HG03095 (cell line): ENCODE data around the gene NECTIN1.

Experiments used
- ATAC-seq: cut with Tn5 transposase; IDR thresholded peaks from one replicate; pipeline ENCODE4 v1.9.1; 2021; ENCODE audit warnings: moderate library complexity; ENCODE audit not compliant: unreplicated experiment

The NECTIN1 gene

DNA sequence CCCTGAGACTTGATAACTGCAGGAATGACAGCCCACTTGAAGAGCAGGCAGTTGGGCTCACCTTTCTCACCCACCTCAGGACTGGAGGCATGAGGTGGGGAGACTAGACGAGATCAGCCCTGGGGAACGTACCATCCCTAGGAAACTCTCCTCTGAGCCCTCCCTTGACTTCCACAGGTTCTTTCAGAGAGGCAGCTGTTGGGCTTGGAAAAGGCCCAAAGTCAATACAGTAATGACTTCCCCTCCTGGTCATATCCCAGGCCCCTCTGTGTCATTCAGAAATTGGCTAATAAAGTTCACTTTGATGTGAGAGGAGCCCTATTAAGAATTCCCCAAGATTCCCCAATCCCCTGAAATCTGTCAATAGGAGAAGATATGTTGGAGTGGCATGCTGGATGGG is 5.8 kb upstream of the NECTIN1 start:
- no peak for ATAC-seq

DNA sequence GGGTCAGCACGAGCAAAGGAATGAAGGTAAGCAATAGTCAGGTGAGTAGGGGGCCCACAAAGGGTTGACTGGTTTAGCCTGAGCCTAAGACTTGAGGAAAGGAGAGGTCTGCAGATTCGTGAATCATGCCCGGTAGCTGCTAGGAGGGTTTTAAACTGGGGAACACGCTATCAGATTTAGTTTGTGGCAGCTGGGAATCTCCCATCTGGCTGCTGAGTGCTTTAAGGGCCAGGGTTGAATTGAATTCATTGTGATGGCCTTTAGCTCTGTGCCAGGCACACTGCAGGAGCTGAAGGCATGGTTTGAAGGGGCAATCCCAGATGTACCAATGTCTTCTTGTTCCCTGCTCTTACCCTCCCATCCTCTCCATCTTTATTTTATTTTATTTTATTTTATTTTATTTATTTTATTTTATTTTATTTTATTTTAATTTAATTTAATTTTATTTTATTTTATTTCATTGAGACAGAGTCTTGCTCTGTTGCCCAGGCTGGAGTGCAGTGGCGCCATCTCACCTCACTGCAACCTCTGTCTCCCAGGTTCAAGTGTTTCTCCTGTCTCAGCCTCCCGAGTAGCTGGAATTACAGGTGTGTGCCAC is 1.9 kb upstream of the NECTIN1 start:
- no peak for ATAC-seq

GRCh38 chr11:119729951-119730613 is 1.1 kb upstream of the NECTIN1 start:
- ATAC-seq: no peak

GRCh38 chr11:119729581-119729927 is 554 bp upstream of the NECTIN1 start:
- no peak for ATAC-seq

DNA sequence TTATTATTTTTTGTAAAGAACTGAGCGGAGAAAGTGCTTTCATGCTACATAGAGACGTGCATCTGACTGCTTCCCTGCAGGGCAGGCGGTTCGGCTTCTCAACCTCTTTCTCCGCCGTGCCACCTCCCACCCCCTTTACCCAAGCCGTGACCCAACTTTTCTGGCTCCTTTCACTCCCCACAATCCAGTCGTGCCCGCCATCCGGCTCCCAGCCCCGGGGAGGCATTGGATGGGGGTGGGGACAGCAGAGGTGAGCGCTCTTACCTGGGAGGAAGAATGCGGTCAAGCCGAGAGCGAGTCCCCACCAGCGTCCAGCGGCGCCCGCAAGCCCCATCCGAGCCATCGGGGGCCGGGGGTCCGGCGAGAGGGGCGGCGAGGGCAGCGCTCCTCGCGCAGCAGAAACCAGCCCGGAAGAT is 781 bp downstream of the NECTIN1 start:
- no peak for ATAC-seq

GRCh38 chr11:119727523-119728151 is 1.4 kb downstream of the NECTIN1 start:
- ATAC-seq: no peak

DNA sequence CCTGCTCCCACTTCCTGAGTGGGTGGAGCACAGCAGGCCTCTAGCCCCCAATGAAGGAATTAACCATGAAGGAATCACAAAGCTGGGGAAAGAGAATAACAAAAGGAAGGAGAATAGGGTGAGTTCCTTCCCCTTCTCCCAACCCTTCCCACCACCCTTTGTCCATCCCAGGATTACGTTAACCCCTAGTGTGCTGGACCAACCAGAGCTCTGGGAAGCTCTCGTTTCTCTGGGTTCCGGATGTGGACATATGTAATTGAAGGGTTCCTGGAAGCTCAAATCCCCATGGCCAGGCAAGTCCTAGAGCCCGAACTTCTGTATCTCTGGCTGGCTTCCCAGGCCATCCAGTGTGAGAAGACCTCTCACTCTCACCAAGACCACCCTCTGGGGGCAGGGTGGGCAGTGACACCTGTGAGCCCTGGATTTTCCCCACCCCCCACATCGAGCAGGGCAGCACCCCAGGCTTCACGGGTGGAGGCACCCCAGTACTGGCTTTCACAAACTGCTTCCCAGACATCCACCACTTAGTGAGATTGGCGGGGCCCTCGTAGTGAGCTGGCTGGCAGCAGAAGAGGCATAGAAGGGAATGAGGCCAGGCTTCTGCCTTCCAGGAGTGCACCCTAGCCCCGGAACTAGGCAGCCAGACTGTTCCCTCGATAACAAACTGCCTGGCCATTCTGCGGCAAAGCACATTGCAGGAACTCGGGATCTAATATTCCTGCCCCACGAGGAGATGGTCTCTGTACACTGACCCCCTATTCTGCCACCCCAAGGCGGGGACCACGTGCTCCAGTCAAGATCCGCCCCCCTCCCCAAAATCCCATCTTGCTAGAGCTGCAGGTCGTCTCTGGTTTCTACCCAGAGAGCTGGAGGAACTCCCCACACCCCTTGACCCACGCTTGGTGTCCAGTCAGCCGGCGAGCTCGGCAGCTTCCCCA is 2.1 kb downstream of the NECTIN1 start:
- no peak for ATAC-seq

DNA sequence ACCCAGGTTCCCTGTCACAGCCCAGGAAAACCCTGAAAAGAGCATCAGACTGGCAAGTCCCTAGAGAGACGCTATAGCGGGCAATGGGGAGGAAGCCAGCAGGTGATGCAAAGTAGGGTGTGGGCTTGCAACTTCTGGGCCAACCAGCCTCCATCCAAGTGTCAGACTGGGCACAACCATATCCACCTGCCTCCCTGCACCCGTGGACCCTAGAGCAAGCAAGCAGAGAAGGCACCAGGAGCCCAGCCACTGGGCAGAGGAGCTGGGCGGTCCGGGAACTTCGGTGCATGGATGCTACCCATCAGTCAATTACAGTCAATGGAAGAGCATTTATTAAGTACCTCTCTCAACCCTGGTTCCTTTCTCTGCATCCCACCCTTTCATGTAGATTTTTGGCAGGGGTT is 2.8 kb downstream of the NECTIN1 start:
- ATAC-seq: no peak

DNA sequence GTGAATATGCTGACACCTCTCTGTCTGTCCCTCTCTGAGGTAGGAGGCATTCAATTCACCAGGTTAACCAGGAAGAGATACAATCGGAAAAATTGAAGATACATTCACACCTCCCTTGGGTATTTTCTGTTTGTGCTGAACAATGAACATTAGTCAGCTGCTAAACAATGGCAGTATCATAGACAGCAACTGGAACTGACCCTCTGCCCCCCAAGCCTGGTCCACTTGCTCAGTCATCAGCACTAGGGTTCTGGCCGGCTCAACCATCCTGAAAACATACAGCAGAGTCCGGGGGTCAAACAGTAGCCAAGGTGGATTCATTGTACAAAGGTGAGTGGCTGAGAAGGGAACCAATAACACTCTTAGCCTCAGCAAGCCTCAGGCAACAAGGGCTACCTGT is 4.0 kb downstream of the NECTIN1 start:
- no peak for ATAC-seq

GRCh38 chr11:119723952-119724325 is 5.1 kb downstream of the NECTIN1 start:
- ATAC-seq: no peak

DNA sequence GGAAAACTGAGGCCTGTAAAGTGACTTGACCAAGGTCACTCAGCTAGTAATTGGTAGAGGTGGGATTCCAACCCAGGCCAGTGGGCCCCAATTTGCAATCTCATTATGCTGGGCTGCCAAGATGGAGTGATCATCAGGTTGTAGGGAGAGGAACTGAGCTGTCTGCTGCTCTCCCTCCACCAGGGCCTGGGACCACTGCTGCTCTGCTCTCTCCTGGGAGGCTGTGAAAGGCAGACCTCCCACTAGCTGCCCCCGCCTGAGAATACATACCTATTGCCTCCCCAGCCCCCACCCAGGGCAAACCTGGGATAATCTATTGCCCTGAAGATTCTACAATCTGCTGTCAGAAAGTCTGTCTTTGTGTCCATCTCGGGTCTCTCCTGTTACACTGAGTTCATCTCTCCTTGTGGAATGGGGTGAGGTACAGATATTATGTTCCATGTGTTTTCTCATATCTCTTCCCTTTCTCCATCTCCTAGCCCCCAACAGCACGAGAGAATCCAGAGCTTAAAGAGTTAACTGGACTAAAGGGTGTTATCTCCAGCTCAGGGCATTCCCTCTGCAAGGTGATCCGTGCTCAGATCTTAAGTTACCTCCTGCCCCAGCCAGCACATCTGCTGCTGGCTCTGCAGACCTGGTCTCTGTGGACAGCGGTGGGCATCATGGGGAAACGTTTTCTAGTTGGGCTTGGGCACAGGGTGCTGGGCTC is 5.6 kb downstream of the NECTIN1 start:
- no peak for ATAC-seq

DNA sequence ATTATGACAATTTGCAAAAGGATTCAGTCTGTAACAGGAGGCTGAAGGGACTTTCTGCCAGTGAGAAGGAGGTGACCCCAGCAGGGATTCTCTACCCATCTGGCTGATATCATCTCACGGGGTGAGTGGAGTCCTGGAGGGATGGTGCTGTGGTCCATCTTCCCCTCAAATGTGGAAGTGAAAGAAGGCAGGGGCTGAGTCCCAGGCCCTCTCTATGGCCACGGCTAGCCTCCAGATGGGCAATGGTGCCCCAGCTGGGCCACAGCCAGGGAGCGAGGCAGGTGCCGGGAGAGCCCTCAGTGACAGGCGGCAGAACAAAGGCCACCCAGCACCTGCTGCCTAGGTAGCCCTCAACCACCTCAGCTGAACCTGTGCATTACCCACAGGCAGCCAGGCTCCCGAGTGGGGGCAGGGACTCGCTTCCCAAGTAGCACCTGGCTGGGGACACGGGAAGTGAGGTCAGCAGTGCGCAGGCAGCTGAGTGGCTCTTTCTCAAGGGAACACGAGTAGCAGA is 6.7 kb downstream of the NECTIN1 start:
- no peak for ATAC-seq

DNA sequence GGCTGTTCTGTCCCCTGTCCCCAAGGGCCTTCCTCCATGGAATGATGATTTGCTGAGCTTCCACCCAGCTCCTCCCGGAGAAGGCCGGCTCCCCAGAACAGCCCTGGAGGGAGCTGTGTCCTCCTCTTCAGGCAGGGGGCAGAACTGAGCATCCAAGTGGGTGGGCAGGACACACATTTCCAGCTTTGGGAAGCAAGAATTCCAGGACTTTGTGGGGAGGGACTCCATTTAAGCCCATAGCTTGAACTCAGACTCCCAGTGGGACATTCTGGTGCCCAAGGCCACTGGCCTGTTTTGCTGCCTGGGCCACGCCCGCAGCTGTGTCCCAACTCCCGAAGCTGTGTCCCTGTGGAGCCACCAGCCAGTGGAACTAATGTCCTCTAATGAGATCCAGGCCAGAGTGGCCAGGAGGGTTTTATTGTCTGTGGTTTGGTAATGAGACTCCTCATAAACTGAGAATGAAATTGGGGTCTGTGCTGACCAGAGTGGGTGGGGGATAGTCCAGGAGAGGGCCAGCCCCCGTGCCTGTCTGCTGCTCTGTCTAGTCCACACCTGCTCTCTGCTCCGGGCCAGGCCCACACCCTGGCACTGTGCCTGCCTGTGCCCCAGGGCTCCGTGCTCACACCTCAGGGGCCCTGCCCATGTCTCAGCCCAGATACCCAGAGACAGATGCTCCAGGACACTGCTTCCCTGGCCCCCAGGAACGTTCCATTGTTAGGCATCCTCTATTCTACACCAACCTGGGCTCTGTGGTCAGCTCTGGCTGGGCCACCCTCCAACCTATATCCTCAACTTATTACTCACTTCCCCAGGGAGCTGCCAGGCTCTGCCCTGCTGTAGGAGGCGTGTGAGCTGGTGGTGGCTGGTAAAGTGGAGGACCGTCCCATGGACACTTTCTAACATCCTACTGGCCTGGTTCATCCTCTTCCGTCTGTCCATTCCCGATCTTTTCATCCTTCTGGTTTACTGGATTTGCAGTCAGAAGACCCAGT is 7.6 kb downstream of the NECTIN1 start:
- ATAC-seq: no peak

DNA sequence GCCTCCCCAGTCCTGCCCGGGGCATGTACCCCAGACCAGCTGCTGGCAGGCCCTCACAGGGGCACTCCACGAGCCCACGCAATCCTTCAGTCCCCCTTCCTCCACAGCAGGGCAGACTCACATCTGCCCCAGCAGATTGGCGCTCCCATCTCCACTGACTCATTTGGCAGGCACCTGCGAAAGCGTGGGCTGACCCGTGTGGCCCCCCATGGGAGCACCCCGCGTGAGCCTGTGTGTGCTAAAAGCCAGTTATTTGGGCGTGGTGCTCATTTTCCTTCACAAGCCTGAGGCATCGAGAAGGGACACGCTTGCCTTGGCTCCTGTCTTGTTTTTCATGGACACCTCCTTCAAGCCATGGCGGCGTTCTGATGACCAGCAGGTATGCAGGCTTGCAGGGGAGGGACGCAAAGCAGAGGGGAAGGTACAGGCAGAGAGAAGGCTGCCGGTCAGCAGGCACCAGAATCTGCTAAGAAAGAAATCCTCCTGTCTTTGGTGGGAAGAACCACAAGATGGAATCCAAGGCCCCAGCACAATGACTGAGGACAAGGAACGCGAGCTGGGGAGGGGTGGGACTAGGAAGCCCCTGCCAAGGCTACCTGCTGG is 8.6 kb downstream of the NECTIN1 start:
- ATAC-seq: no peak

- no peak for ATAC-seq
Observed at GRCh38 chr11:119717839-119718534, 11.0 kb downstream of the NECTIN1 start.

DNA sequence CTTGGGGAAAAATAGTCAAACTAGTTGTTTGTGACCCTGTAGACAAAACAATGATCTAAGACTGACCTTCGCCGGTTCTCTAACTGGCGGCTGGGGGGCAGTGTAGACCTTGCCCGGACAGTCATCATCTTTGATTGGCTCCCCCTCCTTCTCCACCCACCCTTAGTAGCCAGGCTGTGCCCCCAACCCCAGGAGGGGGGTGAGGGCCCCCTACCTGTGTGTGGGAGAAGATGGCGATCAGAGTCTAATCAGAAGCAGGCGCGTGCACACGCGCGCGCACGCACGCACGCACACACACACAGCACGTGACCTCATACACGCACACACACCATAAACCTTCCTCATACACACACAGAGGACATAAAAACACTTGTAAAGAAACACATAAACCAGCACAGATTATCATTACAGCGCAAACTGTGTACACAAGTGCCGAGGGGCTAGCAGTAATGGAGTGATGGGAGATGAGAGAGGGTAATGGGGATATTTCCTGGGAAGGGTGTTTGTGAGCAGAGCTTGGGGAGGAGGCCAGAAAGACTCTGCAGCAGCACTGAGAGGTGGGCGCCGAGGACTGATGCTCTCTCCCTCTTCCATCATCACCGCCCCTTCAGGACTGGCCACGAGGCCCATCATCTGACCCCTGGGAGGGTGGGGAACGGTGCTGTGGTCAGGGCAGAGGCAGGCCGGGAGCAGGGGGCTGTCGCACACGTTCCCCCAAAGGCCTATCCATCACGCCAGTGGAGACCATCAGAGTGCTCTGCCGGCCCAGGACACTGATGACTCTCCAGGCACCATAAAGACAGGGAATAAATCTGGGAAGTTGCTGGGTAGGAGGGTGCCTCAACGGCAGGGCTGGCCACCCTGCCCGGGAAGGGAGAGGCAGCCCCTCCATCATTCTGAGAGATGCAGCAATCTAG is 12.2 kb downstream of the NECTIN1 start:
- no peak for ATAC-seq

DNA sequence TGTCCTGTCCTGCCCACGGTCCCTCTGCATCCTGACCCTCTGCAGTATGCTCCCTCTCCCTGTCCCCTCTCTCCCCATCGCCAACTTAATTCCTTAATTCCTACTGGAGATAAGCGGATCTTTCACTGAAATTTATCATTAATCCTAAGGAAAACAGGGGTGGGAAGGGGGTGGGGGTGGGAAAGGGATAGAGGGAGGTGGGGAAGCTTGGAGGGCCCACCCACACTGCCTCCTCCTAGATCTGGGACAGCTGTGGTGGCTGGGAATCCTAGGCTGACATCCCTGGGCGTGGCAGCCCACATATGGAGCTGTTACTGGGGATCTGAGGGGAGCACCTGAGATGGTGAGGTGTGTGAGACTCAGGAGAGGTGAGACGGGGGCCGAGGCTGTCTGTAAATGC is 14.4 kb downstream of the NECTIN1 start:
- no peak for ATAC-seq
